NT2/D1 (cell line): ENCODE data around the gene TFRC.

Source experiments
- DNase-seq: peaks from one replicate; pipeline ENCODE4 v3.0.0-alpha.2; 2011; ENCODE audit warnings: low read depth, low spot score
- H3K27me3 ChIP-seq: 2 replicates; pipeline ENCODE4 v1.6.0; 2011; ENCODE audit warnings: mild to moderate bottlenecking; ENCODE audit not compliant: insufficient read length, insufficient read depth
- H3K36me3 ChIP-seq: 2 replicates; pipeline ENCODE4 v1.6.1; 2011; ENCODE audit warnings: mild to moderate bottlenecking, low read length, mixed read lengths; ENCODE audit not compliant: insufficient read depth, insufficient read length
- H3K4me1 ChIP-seq: 2 replicates; pipeline ENCODE4 v1.5.1; 2011; ENCODE audit not compliant: insufficient read depth, insufficient read length
- H3K4me3 ChIP-seq: 2 replicates; pipeline ENCODE4 v1.5.1; 2011; ENCODE audit warnings: low read depth; ENCODE audit not compliant: insufficient read length
- H3K9ac ChIP-seq: 2 replicates; pipeline ENCODE4 v1.6.0; 2011; ENCODE audit warnings: low read depth; ENCODE audit not compliant: insufficient read length
- H3K9me3 ChIP-seq: 2 replicates; pipeline ENCODE4 v1.5.1; 2011; ENCODE audit warnings: mild to moderate bottlenecking, low read length; ENCODE audit not compliant: insufficient read depth
- SUZ12 ChIP-seq: IDR thresholded peaks from 2 replicates; pipeline ENCODE4 v1.6.1; 2011; ENCODE audit not compliant: insufficient read length, insufficient read depth; ENCODE audit errors: extremely low read depth
- YY1 ChIP-seq: IDR thresholded peaks from 2 replicates; pipeline ENCODE4 v1.6.1; 2011; ENCODE audit not compliant: insufficient read length, insufficient read depth
- ZNF274 ChIP-seq: IDR thresholded peaks from 2 replicates; pipeline ENCODE4 v1.6.1; 2011; ENCODE audit warnings: mild to moderate bottlenecking, low read depth, low read length

The TFRC gene

GRCh38 chr3:196081834-196082618, at the start of gene TFRC:
TFRC (minus strand) TSS chr3:196082090; CDS start chr3:196077099, 4,991 bp downstream.
- peak; percentile 27 for TF ChIP-seq YY1
- TF ChIP-seq ZNF274: no peak

GRCh38 chr3:196128172-196128843, 46.4 kb upstream of the TFRC start:
- Histone ChIP-seq H3K27me3 (no peaks in the 10 kb centered on the region), H3K4me3 (no peak overlapping the region), H3K36me3 (no peaks in the 10 kb centered on the region), H3K9me3 (no peaks in the 10 kb centered on the region), H3K9ac (no peak overlapping the region), H3K4me1 (peaks cover 8% of the 10 kb centered on the region)
- TF ChIP-seq YY1 (no peak), ZNF274 (no peak), SUZ12 (no peak)
- no peak for DNase-seq

More at GRCh38 chr3:196081834-196082618, at the start of gene TFRC:
- Histone ChIP-seq H3K9me3 (no peaks in the 10 kb centered on the region), H3K27me3 (peaks cover 8% of the 10 kb centered on the region), H3K36me3 (peaks cover 21% of the 10 kb centered on the region), H3K4me3 (peak within 1 kb of the TSS; percentile 100), H3K9ac (peak within 1 kb of the TSS; percentile 100), H3K4me1 (peaks cover 2% of the 10 kb centered on the region)
- DNase-seq: peak; percentile 95

GRCh38 chr3:196127308-196128040, 45.6 kb upstream of the TFRC start:
- TF ChIP-seq YY1 (no peak), SUZ12 (no peak), ZNF274 (no peak)
- DNase-seq: no peak

GRCh38 chr3:196124608-196125007, 42.7 kb upstream of the TFRC start:
- Histone ChIP-seq H3K27me3 (no peaks in the 10 kb centered on the region), H3K4me3 (no peak overlapping the region), H3K9me3 (no peaks in the 10 kb centered on the region), H3K9ac (no peak overlapping the region), H3K36me3 (no peaks in the 10 kb centered on the region), H3K4me1 (peaks cover 11% of the 10 kb centered on the region)
- no peak for TF ChIP-seq YY1
- DNase-seq: no peak

More at GRCh38 chr3:196127308-196128040, 45.6 kb upstream of the TFRC start:
- Histone ChIP-seq H3K36me3 (no peaks in the 10 kb centered on the region), H3K4me3 (no peak overlapping the region), H3K4me1 (peaks cover 8% of the 10 kb centered on the region), H3K9me3 (no peaks in the 10 kb centered on the region), H3K27me3 (no peaks in the 10 kb centered on the region), H3K9ac (peak overlapping the region; percentile 39)

GRCh38 chr3:196122688-196123046, 40.8 kb upstream of the TFRC start:
- no peaks in the 10 kb centered on the region for H3K27me3 ChIP-seq
- no peaks in the 10 kb centered on the region for H3K9me3 ChIP-seq
- H3K36me3 ChIP-seq: no peaks in the 10 kb centered on the region
- TF ChIP-seq SUZ12 (no peak), YY1 (no peak), ZNF274 (no peak)
- H3K9ac ChIP-seq: peak overlapping the region; percentile 27
- no peak overlapping the region for H3K4me3 ChIP-seq
- DNase-seq: no peak
- peaks cover 10% of the 10 kb centered on the region for H3K4me1 ChIP-seq

- Histone ChIP-seq H3K4me1 (peaks cover 9% of the 10 kb centered on the region), H3K27me3 (no peaks in the 10 kb centered on the region), H3K4me3 (no peak overlapping the region), H3K9ac (no peak overlapping the region), H3K9me3 (no peaks in the 10 kb centered on the region), H3K36me3 (no peaks in the 10 kb centered on the region)
- no peak for DNase-seq
- TF ChIP-seq YY1 (no peak), ZNF274 (no peak), SUZ12 (no peak)
Measured at GRCh38 chr3:196122021-196122687, 40.3 kb upstream of the TFRC start.
